Cardiac septum (tissue), 1 donor: ENCODE measurements around the gene DIO1. TPM values are rescaled to one million over a fixed set of nuclear protein-coding genes. Genes with fewer than 3 reads are reported as not detected.

Source experiments
- DNase-seq: peaks from one replicate; pipeline ENCODE4 v3.0.0-alpha.2; 2020; ENCODE audit warnings: low spot score
- intact Hi-C: fragments of 100-400 bp; cut with DNase I; formaldehyde crosslinking; loops from one replicate; pipeline ENCODE4 v1.14.0; 2022
- total RNA-seq: library from RNA; stranded (reverse); fragmentation: NEBNext Ultra II Directional; extraction: Animal tissue kit (Norgen Biotek cat#: 25700); gene quantifications from one replicate; pipeline ENCODE4 v1.2.1, GENCODE V29; 2021
- donor health status: DM: no; HTN: no; CAD: no.

The DIO1 gene
- total RNA-seq, 1 donor from 2014 or later, result not detected

DNA sequence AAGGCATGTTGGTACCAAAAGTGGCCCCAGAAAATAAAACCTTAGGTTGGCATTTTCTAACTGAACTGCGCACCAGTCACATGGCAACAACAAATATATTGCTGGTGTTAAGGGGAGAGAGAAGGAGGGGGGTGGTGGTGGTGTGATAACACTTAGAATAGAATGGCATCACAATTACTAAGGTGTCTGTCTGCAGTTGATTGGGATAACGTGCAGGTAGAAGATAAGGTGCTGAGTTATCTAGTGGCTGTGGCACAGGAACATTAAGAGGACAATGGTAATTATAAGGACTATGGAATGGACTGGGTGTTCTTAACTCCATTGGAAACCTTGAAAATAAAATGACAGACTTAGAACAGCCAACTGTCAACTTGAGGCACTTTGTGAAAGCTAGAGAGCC lies 3.0 kb upstream of the DIO1 start:
- intact Hi-C loops, result no loop called here
- no peak for DNase-seq

GRCh38 chr1:53891678-53892077 lies 2.3 kb upstream of the DIO1 start:
- DNase-seq, result no peak
- intact Hi-C loops, result no loop called here

DNA sequence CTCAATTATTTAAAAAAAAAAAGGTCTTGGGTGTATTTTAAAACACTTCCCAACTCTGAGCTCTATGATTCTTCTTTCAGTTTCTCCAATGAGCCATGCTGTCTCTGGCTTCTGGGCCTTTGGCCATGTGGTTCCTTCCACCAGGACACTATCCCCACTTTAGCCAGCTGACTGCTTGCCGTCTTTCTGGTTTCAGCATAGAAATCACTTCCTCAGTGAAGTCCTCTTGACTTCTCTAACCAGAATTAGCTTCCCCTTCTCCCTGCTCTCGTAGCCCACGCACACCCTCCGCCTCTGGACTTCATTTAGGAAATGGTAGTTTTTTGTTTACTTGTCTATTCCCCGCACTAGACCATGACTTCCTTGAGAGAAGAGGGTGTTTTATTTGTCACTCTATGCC lies 1.1 kb upstream of the DIO1 start:
- intact Hi-C loops, result no loop called here
- DNase-seq, result no peak

- no peak for DNase-seq
- intact Hi-C loops, result no loop called here
Measured at GRCh38 chr1:53894644-53895043, 657 bp downstream of the DIO1 start.

DNA sequence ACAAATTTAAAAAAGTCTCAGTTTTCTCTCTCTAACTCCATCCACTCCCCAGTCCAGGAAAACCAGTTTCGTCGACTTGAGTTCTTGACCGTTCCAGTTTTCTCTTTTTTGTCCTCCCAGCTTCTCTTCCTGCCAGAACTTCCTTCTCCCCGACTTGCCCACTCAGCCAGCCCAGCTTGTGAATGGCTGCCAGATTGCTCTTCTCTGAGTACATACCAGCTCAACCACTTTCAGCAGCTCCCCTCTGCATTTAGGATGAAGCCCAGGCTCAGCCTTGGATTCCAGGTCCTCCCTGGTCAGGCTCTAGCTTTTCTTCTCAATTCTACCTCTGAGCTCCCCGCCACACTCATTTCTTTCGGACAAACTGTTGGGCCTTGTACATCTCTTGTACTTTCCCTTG lies 1.4 kb downstream of the DIO1 start:
- intact Hi-C loops, result no loop called here
- no peak for DNase-seq

- intact Hi-C loops, result no loop called here
- no peak for DNase-seq
Measured at GRCh38 chr1:53896635-53897229, 2.7 kb downstream of the DIO1 start.

GRCh38 chr1:53899206-53899628 lies 5.2 kb downstream of the DIO1 start:
- intact Hi-C loops, result no loop called here
- DNase-seq, result no peak

- no peak for DNase-seq
- intact Hi-C loops, result no loop called here
Measured at GRCh38 chr1:53899708-53900107, 5.7 kb downstream of the DIO1 start.

- intact Hi-C loops, result no loop called here
- no peak for DNase-seq
Measured at GRCh38 chr1:53902235-53903138, 8.5 kb downstream of the DIO1 start.

GRCh38 chr1:53905509-53905908 lies 11.5 kb downstream of the DIO1 start:
- intact Hi-C loops, result no loop called here
- no peak for DNase-seq

DNA sequence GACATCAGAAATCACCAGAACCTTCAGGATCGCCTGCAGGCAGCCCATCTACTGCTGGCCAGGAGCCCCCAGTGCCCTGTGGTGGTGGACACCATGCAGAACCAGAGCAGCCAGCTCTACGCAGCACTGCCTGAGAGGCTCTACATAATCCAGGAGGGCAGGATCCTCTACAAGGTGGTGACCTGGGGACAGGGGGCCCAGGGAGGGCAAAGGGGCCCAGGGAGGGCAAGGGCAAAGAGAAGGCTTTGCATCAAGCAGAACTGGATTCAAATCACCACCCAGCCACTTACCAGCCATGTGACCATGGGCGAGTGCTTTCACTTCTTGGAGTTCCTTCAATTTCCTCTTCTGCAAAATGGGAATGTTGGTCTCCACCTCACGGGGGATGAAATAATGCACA lies 12.1 kb downstream of the DIO1 start:
- intact Hi-C loops, result no loop called here
- no peak for DNase-seq

GRCh38 chr1:53909946-53910345 lies 16.0 kb downstream of the DIO1 start:
- no peak for DNase-seq
- intact Hi-C loops, result no loop called here

- intact Hi-C loops, result no loop called here
- DNase-seq, result no peak
Measured at GRCh38 chr1:53911442-53911841, 17.5 kb downstream of the DIO1 start.

DNA sequence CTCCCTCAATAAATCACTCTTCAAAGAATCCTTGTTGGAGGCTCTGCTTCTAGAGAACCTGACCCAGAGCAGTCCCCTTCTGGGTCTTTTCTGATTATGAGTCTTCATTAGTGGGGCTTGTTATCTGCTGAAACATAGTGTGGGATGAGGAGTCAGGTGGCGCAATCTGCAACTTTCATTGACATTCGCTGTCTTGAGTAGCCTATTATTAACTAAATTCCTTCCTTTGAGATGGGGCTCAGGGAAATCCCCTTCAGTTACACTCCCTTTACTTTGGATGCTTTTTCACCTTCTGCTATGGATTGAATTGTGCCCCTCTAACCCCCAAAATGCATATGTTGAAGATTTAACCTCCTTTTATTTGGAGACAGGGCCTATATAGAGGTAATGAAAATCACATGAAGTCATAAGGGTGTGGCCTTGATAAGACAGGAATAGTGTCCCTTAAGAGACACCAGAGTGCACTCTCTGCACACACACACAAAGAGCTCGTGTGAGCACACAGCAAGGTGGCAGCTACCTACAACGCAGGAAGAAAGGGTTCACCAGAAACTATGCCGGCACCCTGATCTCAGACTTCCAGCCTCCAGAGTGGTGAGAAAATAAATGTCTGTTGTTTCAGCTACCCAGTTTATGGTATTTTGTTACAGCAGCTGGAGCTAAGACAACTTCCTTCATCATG lies 19.5 kb downstream of the DIO1 start:
- DNase-seq, result no peak
- intact Hi-C loops, result no loop called here

DNA sequence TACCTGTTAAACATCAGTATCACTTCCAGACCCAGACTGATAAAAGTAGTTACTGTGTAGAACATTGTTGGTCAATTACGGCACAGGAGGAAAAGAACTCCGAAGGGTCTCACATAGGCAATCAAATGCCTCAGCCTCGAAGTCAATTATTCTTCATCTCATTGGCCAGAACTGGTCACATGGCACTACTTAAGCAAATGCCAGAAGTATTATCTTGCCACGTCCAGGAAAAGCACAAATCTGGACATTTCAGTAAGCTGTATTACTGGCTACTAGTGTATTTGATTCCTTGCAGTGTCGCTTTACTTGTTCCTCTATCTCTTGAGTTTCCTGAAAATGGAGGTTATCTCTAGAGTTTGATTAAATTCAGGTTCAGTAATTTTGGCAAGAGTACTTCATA lies 24.4 kb downstream of the DIO1 start:
- intact Hi-C loops, result no loop called here
- no peak for DNase-seq

GRCh38 chr1:53919675-53920066 lies 25.7 kb downstream of the DIO1 start:
- intact Hi-C loops, result no loop called here

DNA sequence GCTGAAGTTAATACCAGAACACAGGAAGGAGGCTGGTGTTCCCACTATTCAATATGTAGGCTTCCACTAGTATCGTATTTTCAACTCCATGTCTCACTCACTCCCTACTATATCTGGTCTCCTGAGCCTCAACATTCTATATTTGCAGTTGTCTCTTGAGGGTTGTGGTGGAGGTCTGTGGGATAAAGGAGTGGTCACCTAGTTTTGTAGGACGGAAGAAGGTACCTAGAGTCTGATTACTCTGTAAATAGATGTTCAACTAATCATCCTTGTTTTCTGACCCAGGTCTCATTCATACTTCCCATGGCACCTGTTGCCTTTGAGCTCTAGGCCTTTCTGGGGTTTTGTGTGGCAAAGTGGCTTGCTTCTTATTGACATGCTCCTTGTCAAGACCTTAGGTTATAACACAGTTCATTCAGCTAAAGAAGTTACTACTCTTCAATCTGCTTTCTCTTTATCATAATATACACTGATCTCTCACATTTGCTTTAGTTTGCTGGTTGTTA lies 33.4 kb downstream of the DIO1 start:
- no peak for DNase-seq
- intact Hi-C loops, result no loop called here

More at GRCh38 chr1:53919675-53920066, 25.7 kb downstream of the DIO1 start:
- DNase-seq, result no peak

DNA sequence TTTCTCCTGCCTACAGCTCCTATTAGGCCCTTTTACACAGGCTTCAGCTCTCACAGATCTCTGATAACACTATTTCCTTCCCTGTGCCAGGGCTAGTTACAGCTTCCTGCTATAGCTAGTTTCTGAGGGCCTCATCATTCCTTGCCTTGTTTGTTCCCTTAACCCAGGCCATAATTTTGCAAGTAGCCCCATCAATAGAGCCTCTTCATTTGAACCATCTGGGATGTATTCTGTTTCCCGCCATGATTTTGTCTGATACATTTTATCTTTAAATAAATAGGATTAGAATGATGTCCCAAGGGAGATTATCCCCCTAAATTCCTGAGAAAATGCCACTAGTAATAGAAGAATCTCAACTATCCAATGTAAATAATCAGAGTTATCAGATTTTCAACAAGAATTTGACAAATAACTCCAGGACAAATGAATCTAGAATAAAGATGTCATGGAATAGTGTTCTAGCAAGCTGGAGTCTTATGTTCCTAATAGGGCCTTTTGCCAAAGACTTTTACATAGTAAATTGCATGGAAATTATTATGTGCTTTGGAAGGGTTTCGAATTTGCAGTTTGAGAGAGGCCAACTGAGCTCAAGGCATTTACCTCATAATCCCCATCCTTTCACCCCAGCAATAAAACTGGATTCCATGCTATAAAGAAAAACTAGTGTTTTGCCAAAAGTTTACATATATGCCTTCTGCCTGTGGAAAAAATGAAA lies 35.4 kb downstream of the DIO1 start:
- intact Hi-C loops, result no loop called here
- no peak for DNase-seq

DNA sequence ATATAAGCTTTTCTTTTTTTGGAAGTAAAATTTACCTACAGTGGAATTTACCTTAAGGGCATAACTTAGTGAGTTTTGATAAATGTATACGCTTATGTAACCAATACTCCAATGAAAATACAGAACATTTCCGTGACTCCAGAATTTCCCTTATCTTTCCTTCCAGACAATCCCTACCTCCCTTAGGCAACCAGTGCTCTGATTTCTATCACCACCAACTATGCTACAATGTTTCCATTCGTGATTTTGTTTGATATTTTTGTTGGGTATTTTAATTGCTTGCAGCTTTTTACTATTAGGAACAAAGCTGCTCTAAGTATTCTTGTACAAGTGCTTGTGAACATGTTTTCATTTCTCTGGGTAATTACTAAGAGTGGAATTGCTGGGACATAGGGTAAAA lies 36.9 kb downstream of the DIO1 start:
- DNase-seq, result no peak

DNA sequence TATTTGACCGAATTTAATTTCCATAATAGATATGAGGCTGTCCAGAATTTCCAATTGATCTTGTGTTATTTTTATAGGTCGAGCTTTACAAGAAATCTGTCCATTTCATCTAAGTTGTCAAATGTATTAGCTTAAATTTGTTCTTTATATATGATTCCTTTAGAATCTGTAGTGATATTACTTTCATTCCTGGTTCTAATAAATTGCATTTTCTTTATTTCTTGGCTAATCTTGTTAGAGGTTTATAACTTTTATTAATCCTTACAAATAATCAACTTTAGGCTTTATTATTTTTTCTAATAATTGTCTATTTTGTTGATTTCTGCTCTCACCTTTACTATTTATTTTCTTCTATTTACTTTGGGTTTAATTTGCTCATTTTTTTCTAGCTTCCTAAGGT lies 37.5 kb downstream of the DIO1 start:
- intact Hi-C loops, result no loop called here
- DNase-seq, result no peak

More for the DNA sequence above, 36.9 kb downstream of the DIO1 start:
- intact Hi-C loops, result no loop called here
